ENCODE results near the gene PTPRR.

Gene PTPRR

DNA sequence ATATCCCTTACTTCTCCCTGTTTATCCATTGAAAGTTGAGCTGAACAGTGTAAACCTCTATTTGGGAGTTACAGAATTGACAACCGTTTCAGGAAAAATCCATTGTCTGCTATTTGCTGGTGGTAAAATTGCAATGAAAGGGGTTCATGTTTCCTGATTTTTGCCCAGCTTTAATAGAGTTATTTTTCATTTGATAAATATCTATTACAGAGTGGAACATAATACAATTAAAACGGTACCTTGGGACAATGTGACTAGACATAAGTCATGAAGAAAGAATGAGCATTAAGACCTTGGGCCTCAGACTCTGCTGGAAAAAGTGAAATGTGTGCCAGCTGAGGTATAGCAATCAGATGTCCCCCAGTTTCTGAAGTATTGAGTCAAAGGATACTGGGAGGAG lies 13.1 kb downstream of the PTPRR start:
- ChIA-PET CTCF (no interaction called here), POLR2A (no interaction called here)
- TF ChIP-seq ZNF384 (IDR thresholded peaks at IDR 0.05): no peak
- no peak for TF ChIP-seq CTBP1 (IDR thresholded peaks at IDR 0.05; ENCODE audit: borderline replicate concordance)
- TF ChIP-seq TARDBP (IDR thresholded peaks at IDR 0.05): no peak
- no peak for TF ChIP-seq FOXM1 (IDR thresholded peaks at IDR 0.05; ENCODE audit: borderline replicate concordance)
- TF ChIP-seq ELF4 (IDR thresholded peaks at IDR 0.05): no peak
- no peak for TF ChIP-seq SUZ12 (IDR thresholded peaks at IDR 0.05)
- no peak for TF ChIP-seq HDGF (IDR thresholded peaks at IDR 0.05; ENCODE audit: borderline replicate concordance)
- no peak for TF ChIP-seq FOXK2 (IDR thresholded peaks at IDR 0.05)
- TF ChIP-seq SP1 (IDR thresholded peaks at IDR 0.05): no peak
- TF ChIP-seq LEF1 (IDR thresholded peaks at IDR 0.05; ENCODE audit: borderline replicate concordance): no peak
- TF ChIP-seq, protein P1, sequence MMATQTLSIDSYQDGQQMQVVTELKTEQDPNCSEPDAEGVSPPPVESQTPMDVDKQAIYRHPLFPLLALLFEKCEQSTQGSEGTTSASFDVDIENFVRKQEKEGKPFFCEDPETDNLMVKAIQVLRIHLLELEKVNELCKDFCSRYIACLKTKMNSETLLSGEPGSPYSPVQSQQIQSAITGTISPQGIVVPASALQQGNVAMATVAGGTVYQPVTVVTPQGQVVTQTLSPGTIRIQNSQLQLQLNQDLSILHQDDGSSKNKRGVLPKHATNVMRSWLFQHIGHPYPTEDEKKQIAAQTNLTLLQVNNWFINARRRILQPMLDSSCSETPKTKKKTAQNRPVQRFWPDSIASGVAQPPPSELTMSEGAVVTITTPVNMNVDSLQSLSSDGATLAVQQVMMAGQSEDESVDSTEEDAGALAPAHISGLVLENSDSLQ (IDR thresholded peaks at IDR 0.05): no peak
- no peak for TF ChIP-seq BHLHE40 (IDR thresholded peaks at IDR 0.05; ENCODE audit: borderline replicate concordance)
- no peak for TF ChIP-seq L3MBTL2 (conservative IDR thresholded peaks at IDR 0.05)
- no peak for TF ChIP-seq NFRKB (IDR thresholded peaks at IDR 0.05)
- TF ChIP-seq FOXA1 (IDR thresholded peaks at IDR 0.05): no peak
- TF ChIP-seq ARNT (IDR thresholded peaks at IDR 0.05): no peak
- DNase-seq (ENCODE audit: extremely low spot score): no peak

DNA sequence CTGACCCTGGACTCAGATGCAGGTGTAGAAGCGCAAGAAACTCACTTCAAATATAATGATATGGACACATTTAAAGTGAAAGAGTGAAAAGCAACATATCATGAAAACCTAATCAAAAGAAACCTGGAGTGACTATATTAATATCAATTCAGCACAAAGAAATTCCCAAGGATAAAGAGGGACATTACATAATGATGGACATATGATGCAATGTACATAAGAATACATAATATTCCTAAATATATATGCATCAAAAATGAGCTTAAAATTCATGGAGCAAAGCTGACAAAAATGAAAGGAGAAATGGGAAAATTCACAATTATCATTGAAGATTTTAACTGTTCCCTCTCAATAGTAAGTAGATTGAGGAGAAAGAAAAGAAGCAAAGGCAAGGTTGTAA lies 24.6 kb downstream of the PTPRR start:
- ChIA-PET CTCF (no interaction called here), POLR2A (no interaction called here)
- DNase-seq (ENCODE audit: extremely low spot score): no peak
- TF ChIP-seq TARDBP (IDR thresholded peaks at IDR 0.05) (no peak), SP1 (IDR thresholded peaks at IDR 0.05) (no peak), FOXM1 (IDR thresholded peaks at IDR 0.05; ENCODE audit: borderline replicate concordance) (no peak), HDGF (IDR thresholded peaks at IDR 0.05; ENCODE audit: borderline replicate concordance) (no peak), SUZ12 (IDR thresholded peaks at IDR 0.05) (no peak), BHLHE40 (IDR thresholded peaks at IDR 0.05; ENCODE audit: borderline replicate concordance) (no peak), FOXK2 (IDR thresholded peaks at IDR 0.05) (no peak), ZNF384 (IDR thresholded peaks at IDR 0.05) (no peak), CTBP1 (IDR thresholded peaks at IDR 0.05; ENCODE audit: borderline replicate concordance) (no peak), L3MBTL2 (conservative IDR thresholded peaks at IDR 0.05) (no peak)

DNA sequence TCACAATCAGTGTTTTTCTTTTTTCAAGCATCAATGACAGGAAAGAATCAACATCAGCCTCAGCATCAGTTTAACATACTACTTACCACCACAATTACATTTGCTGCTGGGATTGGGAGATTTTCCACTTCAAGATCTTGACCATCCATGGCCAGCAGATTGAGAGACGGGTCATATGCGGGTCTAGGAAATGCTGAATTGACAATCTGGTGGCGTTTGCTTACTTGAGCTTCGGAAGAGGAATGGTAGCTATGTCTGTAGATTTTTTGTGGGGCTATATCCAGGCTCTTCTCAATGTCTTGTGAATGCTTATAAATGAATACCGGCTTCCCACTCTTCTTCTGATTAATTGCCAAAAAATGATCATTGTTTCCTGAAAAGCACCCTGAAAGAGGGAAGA lies 27.9 kb downstream of the PTPRR start:
- no peak for TF ChIP-seq L3MBTL2 (conservative IDR thresholded peaks at IDR 0.05)
- TF ChIP-seq FOXA1 (IDR thresholded peaks at IDR 0.05): no peak
- TF ChIP-seq FOXM1 (IDR thresholded peaks at IDR 0.05; ENCODE audit: borderline replicate concordance): no peak
- no peak for TF ChIP-seq FOXK2 (IDR thresholded peaks at IDR 0.05)
- no peak for TF ChIP-seq BHLHE40 (IDR thresholded peaks at IDR 0.05; ENCODE audit: borderline replicate concordance)
- TF ChIP-seq LEF1 (IDR thresholded peaks at IDR 0.05; ENCODE audit: borderline replicate concordance): no peak
- TF ChIP-seq ARNT (IDR thresholded peaks at IDR 0.05): no peak
- no peak for TF ChIP-seq ELF4 (IDR thresholded peaks at IDR 0.05)
- no peak for TF ChIP-seq NFRKB (IDR thresholded peaks at IDR 0.05)
- no peak for TF ChIP-seq HDGF (IDR thresholded peaks at IDR 0.05; ENCODE audit: borderline replicate concordance)
- TF ChIP-seq SUZ12 (IDR thresholded peaks at IDR 0.05): no peak
- TF ChIP-seq, protein P1 (IDR thresholded peaks at IDR 0.05): no peak
- TF ChIP-seq ZNF384 (IDR thresholded peaks at IDR 0.05): no peak
- ChIA-PET CTCF (no interaction called here), POLR2A (no interaction called here)
- DNase-seq (ENCODE audit: extremely low spot score): no peak

DNA sequence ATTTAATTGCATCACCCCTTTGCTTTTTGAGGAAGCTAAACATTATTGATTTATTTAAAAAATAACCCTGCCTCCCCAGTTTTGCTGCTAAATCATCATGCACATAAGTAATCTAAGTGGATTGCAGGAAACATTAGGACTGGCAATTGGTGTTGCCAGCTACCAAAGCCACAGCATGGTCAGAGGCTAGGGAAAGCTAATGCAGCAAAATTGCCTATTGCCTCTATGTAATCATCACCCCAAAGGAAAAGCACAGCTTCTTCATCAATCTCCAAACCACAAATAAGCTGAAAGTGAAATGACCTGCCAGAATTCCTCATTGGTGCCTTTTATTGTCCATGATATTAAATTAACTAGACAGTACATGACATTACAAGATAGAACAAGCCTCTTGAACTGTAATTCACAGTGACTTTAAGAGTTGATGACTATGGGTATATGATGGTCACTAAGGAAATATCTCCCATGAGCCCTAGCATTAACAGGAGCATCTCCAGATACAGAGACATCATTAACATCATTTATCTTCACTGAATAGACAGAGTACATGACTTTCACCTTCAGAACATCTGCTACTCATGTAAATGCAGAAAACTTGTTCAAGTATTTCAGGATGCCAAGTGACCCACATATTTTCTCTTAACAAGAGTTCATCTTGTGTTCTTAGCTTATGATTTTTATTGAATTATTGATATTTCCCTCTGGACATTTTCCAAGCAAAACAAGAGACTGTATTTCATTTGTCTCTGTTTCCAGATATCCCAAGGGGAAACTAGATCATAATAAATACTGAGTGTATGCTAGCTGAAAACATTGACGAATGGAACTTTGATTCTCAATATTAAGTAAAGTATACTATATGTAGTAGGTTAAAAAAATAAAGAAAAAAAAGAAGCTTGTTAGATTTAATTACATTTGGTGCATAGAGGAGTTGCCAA lies 29.4 kb downstream of the PTPRR start:
- TF ChIP-seq HDGF (IDR thresholded peaks at IDR 0.05; ENCODE audit: borderline replicate concordance) (no peak), FOXK2 (IDR thresholded peaks at IDR 0.05) (no peak), SP1 (IDR thresholded peaks at IDR 0.05) (no peak), SUZ12 (IDR thresholded peaks at IDR 0.05) (no peak), BHLHE40 (IDR thresholded peaks at IDR 0.05; ENCODE audit: borderline replicate concordance) (no peak)
- ChIA-PET POLR2A (no interaction called here), CTCF (no interaction called here)
- DNase-seq (ENCODE audit: extremely low spot score): no peak

DNA sequence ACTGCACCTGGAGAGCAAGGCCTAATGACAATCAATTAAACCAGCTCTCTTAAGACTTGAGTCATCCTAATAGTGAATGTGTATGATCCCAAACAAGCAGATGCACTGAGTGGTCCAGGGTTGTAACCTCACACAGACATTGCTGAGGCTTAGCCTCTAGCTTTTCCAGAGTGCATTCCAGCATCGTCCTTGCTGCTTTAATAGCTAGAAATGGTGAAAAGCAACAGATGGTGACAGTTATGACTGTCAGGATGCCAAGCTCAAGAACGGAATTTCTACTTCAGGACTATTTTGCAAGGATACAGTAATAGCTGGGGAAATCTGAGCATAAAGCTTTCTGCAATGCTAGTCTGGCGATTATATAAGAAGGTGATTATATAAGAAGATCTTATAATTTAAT lies 34.6 kb downstream of the PTPRR start:
- ChIA-PET POLR2A (no interaction called here), CTCF (interaction anchor here (0.9 kb wide), 1 partner anchor 153 kb away, joined by 5 read pairs; no protein-coding TSS in a partner anchor)
- DNase-seq (ENCODE audit: extremely low spot score): no peak
- TF ChIP-seq LEF1 (IDR thresholded peaks at IDR 0.05; ENCODE audit: borderline replicate concordance) (no peak), ELF4 (IDR thresholded peaks at IDR 0.05) (no peak), FOXK2 (IDR thresholded peaks at IDR 0.05) (no peak), TARDBP (IDR thresholded peaks at IDR 0.05) (no peak), FOXM1 (IDR thresholded peaks at IDR 0.05; ENCODE audit: borderline replicate concordance) (no peak), FOXA1 (IDR thresholded peaks at IDR 0.05) (no peak), HDGF (IDR thresholded peaks at IDR 0.05; ENCODE audit: borderline replicate concordance) (no peak), ARNT (IDR thresholded peaks at IDR 0.05) (no peak), SP1 (IDR thresholded peaks at IDR 0.05) (no peak), ZNF384 (IDR thresholded peaks at IDR 0.05) (no peak), NFRKB (IDR thresholded peaks at IDR 0.05) (no peak), BHLHE40 (IDR thresholded peaks at IDR 0.05; ENCODE audit: borderline replicate concordance) (no peak)

DNA sequence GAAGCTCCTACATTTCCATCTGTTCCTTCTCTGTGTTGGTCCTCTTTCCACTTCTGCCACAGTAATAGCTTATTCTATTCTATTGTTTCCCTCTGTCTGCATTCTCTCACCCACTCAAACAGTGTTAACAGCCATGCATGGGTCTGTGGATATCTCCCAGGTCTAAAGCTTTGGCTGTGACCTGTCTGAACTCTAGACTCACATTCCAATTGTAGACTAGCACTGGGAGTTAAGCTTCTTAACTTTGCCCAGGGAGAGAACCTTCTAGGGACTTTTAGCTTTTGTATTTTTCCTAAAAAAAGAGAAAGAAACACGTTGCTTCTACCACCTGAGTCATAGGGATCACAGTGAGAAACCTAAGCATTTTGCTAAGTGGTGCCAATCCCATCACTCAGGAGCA lies 36.7 kb downstream of the PTPRR start:
- CTCF ChIA-PET: no interaction called here
- POLR2A ChIA-PET: no interaction called here
- TF ChIP-seq SUZ12 (IDR thresholded peaks at IDR 0.05) (no peak), CTBP1 (IDR thresholded peaks at IDR 0.05; ENCODE audit: borderline replicate concordance) (no peak), L3MBTL2 (conservative IDR thresholded peaks at IDR 0.05) (no peak), LEF1 (IDR thresholded peaks at IDR 0.05; ENCODE audit: borderline replicate concordance) (no peak), NFRKB (IDR thresholded peaks at IDR 0.05) (no peak), FOXM1 (IDR thresholded peaks at IDR 0.05; ENCODE audit: borderline replicate concordance) (no peak), TARDBP (IDR thresholded peaks at IDR 0.05) (no peak), FOXA1 (IDR thresholded peaks at IDR 0.05) (no peak), SP1 (IDR thresholded peaks at IDR 0.05) (no peak), ARNT (IDR thresholded peaks at IDR 0.05) (no peak), ELF4 (IDR thresholded peaks at IDR 0.05) (no peak), FOXK2 (IDR thresholded peaks at IDR 0.05) (no peak), BHLHE40 (IDR thresholded peaks at IDR 0.05; ENCODE audit: borderline replicate concordance) (no peak), ZNF384 (IDR thresholded peaks at IDR 0.05) (no peak), HDGF (IDR thresholded peaks at IDR 0.05; ENCODE audit: borderline replicate concordance) (no peak)
- TF ChIP-seq, protein P1 (IDR thresholded peaks at IDR 0.05): no peak
- DNase-seq (ENCODE audit: extremely low spot score): no peak

Data from HEK293T (cell line).